Measurements from ENCODE around the gene FGGY.
"Not testable (repeated sequence)": the region's sequence is repeated elsewhere in the genome, so short reads cannot be mapped to it uniquely, and the experiment has no call there.

The FGGY gene

DNA sequence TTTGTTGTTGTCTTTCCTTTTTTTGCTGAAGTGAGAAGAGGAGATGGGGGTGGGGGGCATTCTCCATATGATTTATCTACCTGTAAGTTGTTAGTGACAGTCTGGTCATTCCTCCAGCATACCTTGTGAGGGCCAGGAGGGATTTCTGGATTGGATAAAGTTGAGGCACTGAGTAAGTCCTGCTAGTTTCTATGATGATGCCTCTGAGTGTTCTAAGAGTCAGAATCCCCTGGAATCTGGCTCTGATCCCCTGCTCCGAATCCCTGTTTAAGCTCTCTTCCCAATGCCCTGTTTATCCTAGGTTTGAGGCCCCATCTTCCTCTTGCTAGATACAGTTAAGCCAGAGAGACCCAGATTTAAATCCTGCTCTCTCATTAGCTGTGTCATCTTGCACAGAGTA lies 434.7 kb downstream of the FGGY start:
- Histone ChIP-seq H4K20me1 (ENCODE audit: insufficient read depth, low read length) (no peaks in the 10 kb centered on the region), H3K9me3 (ENCODE audit: insufficient read depth, low read length, severe bottlenecking) (peaks cover 6% of the 10 kb centered on the region), H3K4me3 (ENCODE audit: low read depth in 1 of 2, low read length in 2 of 2) (no peak overlapping the region), H3K79me2 (ENCODE audit: insufficient read depth, low read length) (no peaks in the 10 kb centered on the region), H3K27ac (ENCODE audit: low read length) (peak overlapping the region; percentile 56), H3K27me3 (ENCODE audit: insufficient read depth, low read length, poor library complexity) (no peaks in the 10 kb centered on the region), H3K4me1 (ENCODE audit: insufficient read depth, low read length) (peaks cover 20% of the 10 kb centered on the region), H3K36me3 (ENCODE audit: insufficient read depth, low read length) (0 out of 2 replicates have a peak, but pooled peaks cover 9% of the 10 kb centered on the region), H2AFZ (ENCODE audit: low read depth, low read length) (no peak overlapping the region), H3K4me2 (ENCODE audit: insufficient read depth, low read length) (no peak overlapping the region), H3K9ac (ENCODE audit: low read depth, low read length) (no peak overlapping the region)
- TF ChIP-seq, protein P1, sequence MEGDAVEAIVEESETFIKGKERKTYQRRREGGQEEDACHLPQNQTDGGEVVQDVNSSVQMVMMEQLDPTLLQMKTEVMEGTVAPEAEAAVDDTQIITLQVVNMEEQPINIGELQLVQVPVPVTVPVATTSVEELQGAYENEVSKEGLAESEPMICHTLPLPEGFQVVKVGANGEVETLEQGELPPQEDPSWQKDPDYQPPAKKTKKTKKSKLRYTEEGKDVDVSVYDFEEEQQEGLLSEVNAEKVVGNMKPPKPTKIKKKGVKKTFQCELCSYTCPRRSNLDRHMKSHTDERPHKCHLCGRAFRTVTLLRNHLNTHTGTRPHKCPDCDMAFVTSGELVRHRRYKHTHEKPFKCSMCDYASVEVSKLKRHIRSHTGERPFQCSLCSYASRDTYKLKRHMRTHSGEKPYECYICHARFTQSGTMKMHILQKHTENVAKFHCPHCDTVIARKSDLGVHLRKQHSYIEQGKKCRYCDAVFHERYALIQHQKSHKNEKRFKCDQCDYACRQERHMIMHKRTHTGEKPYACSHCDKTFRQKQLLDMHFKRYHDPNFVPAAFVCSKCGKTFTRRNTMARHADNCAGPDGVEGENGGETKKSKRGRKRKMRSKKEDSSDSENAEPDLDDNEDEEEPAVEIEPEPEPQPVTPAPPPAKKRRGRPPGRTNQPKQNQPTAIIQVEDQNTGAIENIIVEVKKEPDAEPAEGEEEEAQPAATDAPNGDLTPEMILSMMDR (IDR thresholded peaks at IDR 0.05; ENCODE audit: borderline replicate concordance, extremely low read depth, low read length, poor library complexity, severe bottlenecking) = no peak
- no peak for TF ChIP-seq EZH2 (IDR thresholded peaks at IDR 0.05; ENCODE audit: borderline replicate concordance, low read depth, low read length, severe bottlenecking)
- ATAC-seq (ENCODE audit: insufficient read depth, low read depth) = no peak; the same call in 2 of the 3 replicates
- DNase-seq = no peak

DNA sequence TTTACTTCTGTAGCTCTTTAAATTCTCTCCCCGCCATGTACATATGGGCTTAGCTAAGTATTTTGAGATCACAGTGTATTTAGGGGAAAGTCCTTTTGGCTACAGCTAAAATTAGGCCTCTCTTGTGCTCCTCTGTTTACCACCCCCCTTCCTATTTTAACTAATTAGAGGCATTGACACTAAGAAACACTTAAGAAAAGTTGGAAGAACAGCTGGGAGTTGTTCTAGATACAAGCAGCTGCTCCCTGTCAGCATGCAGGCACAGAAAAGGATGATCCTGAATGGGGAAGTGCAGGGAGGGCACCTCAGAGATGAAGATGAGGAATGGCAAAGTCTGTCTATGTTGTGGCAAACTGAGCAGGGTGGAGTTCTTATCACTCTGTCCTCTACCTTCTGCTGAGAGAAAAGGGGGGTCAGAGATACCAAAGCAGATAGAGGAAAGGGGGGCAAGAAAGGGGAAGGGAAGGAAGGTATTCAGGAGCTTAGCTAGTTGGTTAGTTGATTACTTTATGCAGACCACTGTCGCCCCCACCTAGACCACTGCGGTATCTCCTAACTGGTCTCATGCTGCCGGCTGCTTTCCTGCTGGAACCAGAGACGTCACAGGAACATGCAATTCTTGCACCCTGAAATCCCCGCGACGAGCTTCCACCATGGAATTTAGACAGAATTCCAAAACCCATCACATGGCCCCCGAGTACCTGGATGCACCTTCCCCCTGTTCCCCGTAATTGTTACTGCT lies 435.5 kb downstream of the FGGY start:
- H3K4me2 ChIP-seq (ENCODE audit: insufficient read depth, low read length) = no peak overlapping the region

DNA sequence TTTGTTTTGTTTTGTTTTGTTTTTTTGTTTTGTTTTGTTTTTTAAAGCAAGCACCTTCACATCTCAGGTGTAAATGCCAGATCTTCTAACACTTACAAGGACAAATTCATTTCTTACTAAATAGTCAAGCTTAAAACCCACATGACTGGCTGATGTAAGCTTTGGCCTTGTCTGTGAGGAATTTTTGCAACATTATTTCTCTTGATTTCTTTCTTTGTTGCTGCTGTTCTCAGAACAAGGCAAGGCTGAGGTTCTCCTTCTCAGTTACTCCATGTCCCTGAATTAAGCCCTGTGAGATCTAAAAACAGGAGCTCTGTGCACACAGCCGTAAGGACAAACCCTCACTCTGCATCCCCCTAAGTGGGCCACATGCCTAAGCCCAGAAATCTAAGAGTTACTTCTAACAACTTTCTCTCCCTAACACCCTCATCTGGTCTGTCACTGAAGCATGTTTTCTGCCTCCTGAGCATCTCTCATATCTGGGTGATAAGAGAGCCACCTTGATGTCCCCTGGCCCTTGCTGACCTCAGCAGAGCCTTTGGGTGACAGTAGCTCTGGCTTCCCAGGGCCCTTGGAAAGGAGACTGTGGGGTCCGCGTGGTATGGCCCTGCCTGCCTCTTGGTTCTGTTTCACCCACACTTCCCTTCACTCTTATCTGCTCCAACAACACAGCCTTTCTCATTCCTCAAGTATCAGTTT lies 436.7 kb downstream of the FGGY start:
- TF ChIP-seq, protein P1 (IDR thresholded peaks at IDR 0.05; ENCODE audit: borderline replicate concordance, extremely low read depth, low read length, poor library complexity, severe bottlenecking) = no peak
- no peak for TF ChIP-seq EZH2 (IDR thresholded peaks at IDR 0.05; ENCODE audit: borderline replicate concordance, low read depth, low read length, severe bottlenecking)
- peaks cover 9% of the 10 kb centered on the region; the same call in 1 of the 2 replicates for H3K36me3 ChIP-seq (ENCODE audit: insufficient read depth, low read length)
- H3K27me3 ChIP-seq (ENCODE audit: insufficient read depth, low read length, poor library complexity) = no peaks in the 10 kb centered on the region
- no peak overlapping the region for H3K27ac ChIP-seq (ENCODE audit: low read length)
- DNase-seq (no peak), ATAC-seq (ENCODE audit: insufficient read depth, low read depth) (no peak)
- no peak overlapping the region for H3K4me2 ChIP-seq (ENCODE audit: insufficient read depth, low read length)
- peaks cover 20% of the 10 kb centered on the region for H3K4me1 ChIP-seq (ENCODE audit: insufficient read depth, low read length)
- H3K9me3 ChIP-seq (ENCODE audit: insufficient read depth, low read length, severe bottlenecking) = peaks cover 13% of the 10 kb centered on the region
- H3K9ac ChIP-seq (ENCODE audit: low read depth, low read length) = no peak overlapping the region
- no peaks in the 10 kb centered on the region for H4K20me1 ChIP-seq (ENCODE audit: insufficient read depth, low read length)
- H3K4me3 ChIP-seq (ENCODE audit: low read depth in 1 of 2, low read length in 2 of 2) = no peak overlapping the region
- H3K79me2 ChIP-seq (ENCODE audit: insufficient read depth, low read length) = no peaks in the 10 kb centered on the region
- no peak overlapping the region for H2AFZ ChIP-seq (ENCODE audit: low read depth, low read length)

More for the DNA sequence above, 435.5 kb downstream of the FGGY start:
- Histone ChIP-seq H3K27ac (ENCODE audit: low read length) (no peak overlapping the region), H4K20me1 (ENCODE audit: insufficient read depth, low read length) (no peaks in the 10 kb centered on the region), H3K9me3 (ENCODE audit: insufficient read depth, low read length, severe bottlenecking) (peaks cover 13% of the 10 kb centered on the region), H3K4me3 (ENCODE audit: low read depth in 1 of 2, low read length in 2 of 2) (no peak overlapping the region), H3K27me3 (ENCODE audit: insufficient read depth, low read length, poor library complexity) (no peaks in the 10 kb centered on the region), H2AFZ (ENCODE audit: low read depth, low read length) (no peak overlapping the region), H3K36me3 (ENCODE audit: insufficient read depth, low read length) (peaks cover 9% of the 10 kb centered on the region; the same call in 1 of the 2 replicates), H3K79me2 (ENCODE audit: insufficient read depth, low read length) (no peaks in the 10 kb centered on the region), H3K4me1 (ENCODE audit: insufficient read depth, low read length) (peaks cover 20% of the 10 kb centered on the region), H3K9ac (ENCODE audit: low read depth, low read length) (no peak overlapping the region)
- ATAC-seq (ENCODE audit: insufficient read depth, low read depth) = no peak
- no peak for TF ChIP-seq EZH2 (IDR thresholded peaks at IDR 0.05; ENCODE audit: borderline replicate concordance, low read depth, low read length, severe bottlenecking)
- TF ChIP-seq, protein P1 (IDR thresholded peaks at IDR 0.05; ENCODE audit: borderline replicate concordance, extremely low read depth, low read length, poor library complexity, severe bottlenecking) = no peak
- DNase-seq = no peak

DNA sequence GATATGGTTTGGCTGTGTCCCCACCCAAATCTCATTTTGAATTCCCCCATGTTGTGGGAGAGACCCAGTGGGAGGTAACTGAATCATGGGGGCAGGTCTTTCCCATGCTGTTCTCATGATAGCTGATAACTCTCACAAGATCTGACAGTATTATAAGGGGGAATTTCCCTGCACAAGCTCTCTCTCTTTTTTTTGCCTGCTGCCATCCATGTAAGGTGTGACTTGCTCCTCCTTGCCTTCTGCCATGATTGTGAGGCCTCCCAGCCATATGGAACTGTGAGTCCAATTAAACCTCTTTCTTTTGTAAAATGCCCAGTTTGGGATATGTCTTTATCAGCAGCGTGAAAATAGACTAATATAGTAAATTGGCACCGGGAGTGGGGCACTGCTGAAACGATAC lies 439.0 kb downstream of the FGGY start:
- Histone ChIP-seq H3K9me3 (ENCODE audit: insufficient read depth, low read length, severe bottlenecking) (peaks cover 13% of the 10 kb centered on the region), H3K4me1 (ENCODE audit: insufficient read depth, low read length) (peaks cover 15% of the 10 kb centered on the region)
- H3K36me3 ChIP-seq (ENCODE audit: insufficient read depth, low read length); H3K27ac ChIP-seq (ENCODE audit: low read length); H3K4me3 ChIP-seq (ENCODE audit: low read depth in 1 of 2, low read length in 2 of 2); H3K27me3 ChIP-seq (ENCODE audit: insufficient read depth, low read length, poor library complexity); H2AFZ ChIP-seq (ENCODE audit: low read depth, low read length); H3K4me2 ChIP-seq (ENCODE audit: insufficient read depth, low read length); H4K20me1 ChIP-seq (ENCODE audit: insufficient read depth, low read length); H3K79me2 ChIP-seq (ENCODE audit: insufficient read depth, low read length); DNase-seq; H3K9ac ChIP-seq (ENCODE audit: low read depth, low read length); ATAC-seq (ENCODE audit: insufficient read depth, low read depth): not testable (repeated sequence)

All from DND-41 (cell line).